HEK293 (cell line): Measurements from ENCODE around the gene UACA.

Experiments
- BCL11A ChIP-seq: fragments of 450-650 bp; formaldehyde crosslinking; IDR thresholded peaks from 2 replicates; pipeline ENCODE4 v1.5.1; 2016; ENCODE audit warnings: low read depth, missing biosample characterization, missing genetic modification characterization
- GLI4 ChIP-seq: fragments of 450-650 bp; formaldehyde crosslinking; IDR thresholded peaks from 2 replicates; pipeline ENCODE4 v1.5.1; 2016; ENCODE audit warnings: missing biosample characterization, missing genetic modification characterization
- KLF8 ChIP-seq: fragments of 450-650 bp; formaldehyde crosslinking; IDR thresholded peaks from 2 replicates; pipeline ENCODE4 v1.5.1; 2016; ENCODE audit warnings: missing biosample characterization, missing genetic modification characterization
- MYNN ChIP-seq: fragments of 450-650 bp; formaldehyde crosslinking; IDR thresholded peaks from 2 replicates; pipeline ENCODE4 v1.5.1; 2016; ENCODE audit warnings: missing biosample characterization, missing genetic modification characterization, borderline replicate concordance
- OSR2 ChIP-seq: fragments of 450-650 bp; formaldehyde crosslinking; IDR thresholded peaks from 2 replicates; pipeline ENCODE4 v1.5.1; 2016; ENCODE audit warnings: missing biosample characterization, missing genetic modification characterization
- PRDM1 ChIP-seq: fragments of 450-650 bp; formaldehyde crosslinking; IDR thresholded peaks from 2 replicates; pipeline ENCODE4; 2016; ENCODE audit warnings: missing biosample characterization, missing genetic modification characterization
- SCRT1 ChIP-seq: fragments of 450-650 bp; formaldehyde crosslinking; IDR thresholded peaks from 2 replicates; pipeline ENCODE4 v1.5.1; 2016; ENCODE audit warnings: missing biosample characterization, missing genetic modification characterization, borderline replicate concordance
- TCF7L2 ChIP-seq: IDR thresholded peaks from 2 replicates; pipeline ENCODE4 v1.6.1; 2011; ENCODE audit warnings: low read depth, mild to moderate bottlenecking, inconsistent platforms, low read length, moderate library complexity, borderline replicate concordance
- TRIM28 ChIP-seq: IDR thresholded peaks from 2 replicates; pipeline ENCODE4 v1.6.1; 2011; ENCODE audit warnings: low read length, control low read depth, borderline replicate concordance
- ZBTB17 ChIP-seq: fragments of 450-650 bp; formaldehyde crosslinking; IDR thresholded peaks from 2 replicates; pipeline ENCODE4 v1.5.1; 2016; ENCODE audit warnings: missing biosample characterization, missing genetic modification characterization
- ZFP37 ChIP-seq: fragments of 450-650 bp; formaldehyde crosslinking; IDR thresholded peaks from 2 replicates; pipeline ENCODE4 v1.5.1; 2016; ENCODE audit warnings: missing biosample characterization, missing genetic modification characterization
- ZFP69B ChIP-seq: fragments of 450-650 bp; formaldehyde crosslinking; IDR thresholded peaks from 2 replicates; pipeline ENCODE4 v1.5.1; 2016; ENCODE audit warnings: missing biosample characterization, missing genetic modification characterization
- ZNF146 ChIP-seq: fragments of 450-650 bp; formaldehyde crosslinking; IDR thresholded peaks from 2 replicates; pipeline ENCODE4 v1.5.1; 2016; ENCODE audit warnings: missing biosample characterization, missing genetic modification characterization
- ZNF175 ChIP-seq: fragments of 450-650 bp; formaldehyde crosslinking; IDR thresholded peaks from 2 replicates; pipeline ENCODE4 v1.5.1; 2016; ENCODE audit warnings: missing biosample characterization, missing genetic modification characterization
- ZNF223 ChIP-seq: fragments of 450-650 bp; formaldehyde crosslinking; IDR thresholded peaks from 2 replicates; pipeline ENCODE4 v1.5.1; 2016; ENCODE audit warnings: missing biosample characterization, missing genetic modification characterization
- ZNF248 ChIP-seq: fragments of 450-650 bp; formaldehyde crosslinking; IDR thresholded peaks from 2 replicates; pipeline ENCODE4 v1.5.1; 2017; ENCODE audit warnings: missing biosample characterization, missing genetic modification characterization
- ZNF302 ChIP-seq: fragments of 450-650 bp; formaldehyde crosslinking; IDR thresholded peaks from 2 replicates; pipeline ENCODE4 v1.5.1; 2016; ENCODE audit warnings: missing biosample characterization, missing genetic modification characterization, low read depth
- ZNF391 ChIP-seq: fragments of 450-650 bp; formaldehyde crosslinking; IDR thresholded peaks from 2 replicates; pipeline ENCODE4 v1.5.1; 2016; ENCODE audit warnings: low read depth, missing biosample characterization, missing genetic modification characterization, borderline replicate concordance
- ZNF521 ChIP-seq: fragments of 450-650 bp; formaldehyde crosslinking; IDR thresholded peaks from 2 replicates; pipeline ENCODE4 v1.5.1; 2017; ENCODE audit warnings: missing biosample characterization, mild to moderate bottlenecking, missing genetic modification characterization
- ZNF558 ChIP-seq: fragments of 450-650 bp; formaldehyde crosslinking; IDR thresholded peaks from 2 replicates; pipeline ENCODE4 v1.5.1; 2016; ENCODE audit warnings: missing biosample characterization, missing genetic modification characterization
- ZNF654 ChIP-seq: fragments of 450-650 bp; formaldehyde crosslinking; IDR thresholded peaks from 2 replicates; pipeline ENCODE4 v1.5.1; 2016; ENCODE audit warnings: low read depth, missing biosample characterization, missing genetic modification characterization
- ZNF670 ChIP-seq: fragments of 450-650 bp; formaldehyde crosslinking; IDR thresholded peaks from 2 replicates; pipeline ENCODE4 v1.5.1; 2016; ENCODE audit warnings: missing biosample characterization, missing genetic modification characterization, low read depth
- ZNF701 ChIP-seq: fragments of 450-650 bp; formaldehyde crosslinking; IDR thresholded peaks from 2 replicates; pipeline ENCODE4 v1.5.1; 2016; ENCODE audit warnings: missing biosample characterization, missing genetic modification characterization
- ZNF776 ChIP-seq: fragments of 450-650 bp; formaldehyde crosslinking; IDR thresholded peaks from 2 replicates; pipeline ENCODE4 v1.5.0; 2017; ENCODE audit warnings: missing biosample characterization, missing genetic modification characterization, borderline replicate concordance
- ZNF843 ChIP-seq: fragments of 450-650 bp; formaldehyde crosslinking; IDR thresholded peaks from 2 replicates; pipeline ENCODE4 v1.5.1; 2016; ENCODE audit warnings: missing biosample characterization, missing genetic modification characterization
- ZSCAN16 ChIP-seq: fragments of 450-650 bp; formaldehyde crosslinking; IDR thresholded peaks from 2 replicates; pipeline ENCODE4 v1.5.1; 2016; ENCODE audit warnings: missing biosample characterization, missing genetic modification characterization
- TF ChIP-seq, protein P1 (sequence below): fragments of 450-650 bp; formaldehyde crosslinking; IDR thresholded peaks from 2 replicates; pipeline ENCODE4 v1.5.1; 2017; ENCODE audit warnings: missing biosample characterization, missing genetic modification characterization
- TF ChIP-seq, protein P2 (sequence below): fragments of 450-650 bp; formaldehyde crosslinking; IDR thresholded peaks from 2 replicates; pipeline ENCODE4 v1.5.1; 2016; ENCODE audit warnings: missing biosample characterization, missing genetic modification characterization
- TF ChIP-seq, protein P3 (sequence below): fragments of 450-650 bp; formaldehyde crosslinking; IDR thresholded peaks from 2 replicates; pipeline ENCODE4 v1.5.1; 2016; ENCODE audit warnings: missing biosample characterization, missing genetic modification characterization
- TF ChIP-seq, protein P4 (sequence below): fragments of 450-650 bp; formaldehyde crosslinking; IDR thresholded peaks from 2 replicates; pipeline ENCODE4 v1.5.1; 2016; ENCODE audit warnings: missing biosample characterization, missing genetic modification characterization
- TF ChIP-seq, protein P5 (sequence below): fragments of 450-650 bp; formaldehyde crosslinking; IDR thresholded peaks from 2 replicates; pipeline ENCODE4 v1.5.1; 2016; ENCODE audit warnings: missing biosample characterization, missing genetic modification characterization

The UACA gene

DNA sequence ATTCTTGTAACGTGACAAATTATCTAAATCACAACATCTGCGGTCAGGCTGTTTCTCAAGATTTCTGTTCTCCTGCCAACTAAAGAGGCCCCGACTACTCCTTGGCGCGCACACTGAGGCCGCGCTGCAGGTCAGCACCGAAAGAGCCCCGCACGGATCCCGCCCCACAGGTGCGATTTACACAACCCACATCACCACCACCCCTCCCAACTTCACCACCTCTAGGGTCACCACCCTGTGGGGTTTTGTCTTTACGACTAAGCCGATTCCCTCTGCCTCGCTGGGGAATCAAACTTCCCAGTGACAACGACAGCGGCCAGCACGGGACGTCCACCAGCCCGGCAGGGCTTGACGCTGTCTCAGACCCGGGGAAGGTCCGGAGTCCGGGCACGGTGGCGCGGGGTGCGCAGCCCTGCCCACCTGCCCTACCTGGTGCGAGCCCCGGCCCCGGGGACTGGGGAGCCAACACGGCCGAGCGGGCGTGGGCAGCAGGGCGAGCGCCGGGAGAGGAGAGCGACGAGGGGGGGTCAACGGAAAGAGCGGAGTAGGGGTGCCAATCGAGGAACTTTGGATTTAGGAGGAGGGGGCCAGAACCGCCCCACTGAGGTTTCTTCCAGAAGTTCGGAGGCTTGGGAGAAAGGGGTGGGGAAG is 764 bp downstream of the UACA start (continued):
- TF ChIP-seq ZNF843 (tag by site-specific recombination) (peak; percentile 73), ZNF391 (tag by site-specific recombination) (no peak), ZNF521 (no peak), ZFP69B (tag by site-specific recombination) (no peak), ZNF248 (tag by site-specific recombination) (no peak), ZNF302 (no peak), ZNF776 (tag by site-specific recombination) (no peak), TRIM28 (no peak), ZNF175 (tag by site-specific recombination) (no peak), ZNF654 (tag by site-specific recombination) (no peak), ZFP37 (tag by site-specific recombination) (peak; percentile 25; the same call in 1 of the 2 replicates), ZNF670 (no peak), ZSCAN16 (tag by site-specific recombination) (no peak), ZNF223 (tag by site-specific recombination) (no peak), GLI4 (tag by site-specific recombination) (no peak), OSR2 (no peak; the same call in 1 of the 2 replicates), PRDM1 (tag by site-specific recombination) (no peak), SCRT1 (tag by site-specific recombination) (peak; percentile 95), BCL11A (tag by site-specific recombination) (peak; percentile 83), ZNF701 (no peak), TCF7L2 (peak; percentile 47; the same call in 1 of the 2 replicates), ZNF146 (tag by site-specific recombination) (no peak), ZNF558 (tag by site-specific recombination) (no peak), MYNN (tag by site-specific recombination) (no peak), ZBTB17 (tag by site-specific recombination) (peak; percentile 77), KLF8 (tag by site-specific recombination) (peak; percentile 78)
- TF ChIP-seq, protein P1, sequence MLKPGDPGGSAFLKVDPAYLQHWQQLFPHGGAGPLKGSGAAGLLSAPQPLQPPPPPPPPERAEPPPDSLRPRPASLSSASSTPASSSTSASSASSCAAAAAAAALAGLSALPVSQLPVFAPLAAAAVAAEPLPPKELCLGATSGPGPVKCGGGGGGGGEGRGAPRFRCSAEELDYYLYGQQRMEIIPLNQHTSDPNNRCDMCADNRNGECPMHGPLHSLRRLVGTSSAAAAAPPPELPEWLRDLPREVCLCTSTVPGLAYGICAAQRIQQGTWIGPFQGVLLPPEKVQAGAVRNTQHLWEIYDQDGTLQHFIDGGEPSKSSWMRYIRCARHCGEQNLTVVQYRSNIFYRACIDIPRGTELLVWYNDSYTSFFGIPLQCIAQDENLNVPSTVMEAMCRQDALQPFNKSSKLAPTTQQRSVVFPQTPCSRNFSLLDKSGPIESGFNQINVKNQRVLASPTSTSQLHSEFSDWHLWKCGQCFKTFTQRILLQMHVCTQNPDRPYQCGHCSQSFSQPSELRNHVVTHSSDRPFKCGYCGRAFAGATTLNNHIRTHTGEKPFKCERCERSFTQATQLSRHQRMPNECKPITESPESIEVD (tag by site-specific recombination) = no peak
- TF ChIP-seq, protein P2, sequence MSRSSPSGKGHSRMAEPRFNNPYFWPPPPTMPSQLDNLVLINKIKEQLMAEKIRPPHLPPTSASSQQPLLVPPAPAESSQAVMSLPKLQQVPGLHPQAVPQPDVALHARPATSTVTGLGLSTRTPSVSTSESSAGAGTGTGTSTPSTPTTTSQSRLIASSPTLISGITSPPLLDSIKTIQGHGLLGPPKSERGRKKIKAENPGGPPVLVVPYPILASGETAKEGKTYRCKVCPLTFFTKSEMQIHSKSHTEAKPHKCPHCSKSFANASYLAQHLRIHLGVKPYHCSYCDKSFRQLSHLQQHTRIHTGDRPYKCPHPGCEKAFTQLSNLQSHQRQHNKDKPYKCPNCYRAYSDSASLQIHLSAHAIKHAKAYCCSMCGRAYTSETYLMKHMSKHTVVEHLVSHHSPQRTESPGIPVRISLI (tag by site-specific recombination) = no peak
- TF ChIP-seq, protein P3, sequence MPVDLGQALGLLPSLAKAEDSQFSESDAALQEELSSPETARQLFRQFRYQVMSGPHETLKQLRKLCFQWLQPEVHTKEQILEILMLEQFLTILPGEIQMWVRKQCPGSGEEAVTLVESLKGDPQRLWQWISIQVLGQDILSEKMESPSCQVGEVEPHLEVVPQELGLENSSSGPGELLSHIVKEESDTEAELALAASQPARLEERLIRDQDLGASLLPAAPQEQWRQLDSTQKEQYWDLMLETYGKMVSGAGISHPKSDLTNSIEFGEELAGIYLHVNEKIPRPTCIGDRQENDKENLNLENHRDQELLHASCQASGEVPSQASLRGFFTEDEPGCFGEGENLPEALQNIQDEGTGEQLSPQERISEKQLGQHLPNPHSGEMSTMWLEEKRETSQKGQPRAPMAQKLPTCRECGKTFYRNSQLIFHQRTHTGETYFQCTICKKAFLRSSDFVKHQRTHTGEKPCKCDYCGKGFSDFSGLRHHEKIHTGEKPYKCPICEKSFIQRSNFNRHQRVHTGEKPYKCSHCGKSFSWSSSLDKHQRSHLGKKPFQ (tag by site-specific recombination) = no peak
- TF ChIP-seq, protein P4, sequence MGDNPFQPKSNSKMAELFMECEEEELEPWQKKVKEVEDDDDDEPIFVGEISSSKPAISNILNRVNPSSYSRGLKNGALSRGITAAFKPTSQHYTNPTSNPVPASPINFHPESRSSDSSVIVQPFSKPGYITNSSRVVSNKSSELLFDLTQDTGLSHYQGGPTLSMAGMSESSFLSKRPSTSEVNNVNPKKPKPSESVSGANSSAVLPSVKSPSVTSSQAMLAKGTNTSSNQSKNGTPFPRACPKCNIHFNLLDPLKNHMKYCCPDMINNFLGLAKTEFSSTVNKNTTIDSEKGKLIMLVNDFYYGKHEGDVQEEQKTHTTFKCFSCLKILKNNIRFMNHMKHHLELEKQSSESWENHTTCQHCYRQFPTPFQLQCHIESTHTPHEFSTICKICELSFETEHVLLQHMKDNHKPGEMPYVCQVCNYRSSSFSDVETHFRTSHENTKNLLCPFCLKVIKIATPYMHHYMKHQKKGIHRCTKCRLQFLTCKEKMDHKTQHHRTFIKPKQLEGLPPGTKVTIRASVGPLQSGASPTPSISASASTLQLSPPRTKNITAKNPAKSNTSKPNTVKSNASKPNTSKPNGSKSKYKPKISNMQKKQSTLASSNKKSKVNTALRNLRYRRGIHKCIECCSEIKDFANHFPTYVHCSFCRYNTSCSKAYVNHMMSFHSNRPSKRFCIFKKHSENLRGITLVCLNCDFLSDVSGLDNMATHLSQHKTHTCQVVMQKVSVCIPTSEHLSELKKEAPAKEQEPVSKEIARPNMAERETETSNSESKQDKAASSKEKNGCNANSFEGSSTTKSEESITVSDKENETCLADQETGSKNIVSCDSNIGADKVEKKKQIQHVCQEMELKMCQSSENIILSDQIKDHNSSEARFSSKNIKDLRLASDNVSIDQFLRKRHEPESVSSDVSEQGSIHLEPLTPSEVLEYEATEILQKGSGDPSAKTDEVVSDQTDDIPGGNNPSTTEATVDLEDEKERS (tag by site-specific recombination) = no peak
- TF ChIP-seq, protein P5, sequence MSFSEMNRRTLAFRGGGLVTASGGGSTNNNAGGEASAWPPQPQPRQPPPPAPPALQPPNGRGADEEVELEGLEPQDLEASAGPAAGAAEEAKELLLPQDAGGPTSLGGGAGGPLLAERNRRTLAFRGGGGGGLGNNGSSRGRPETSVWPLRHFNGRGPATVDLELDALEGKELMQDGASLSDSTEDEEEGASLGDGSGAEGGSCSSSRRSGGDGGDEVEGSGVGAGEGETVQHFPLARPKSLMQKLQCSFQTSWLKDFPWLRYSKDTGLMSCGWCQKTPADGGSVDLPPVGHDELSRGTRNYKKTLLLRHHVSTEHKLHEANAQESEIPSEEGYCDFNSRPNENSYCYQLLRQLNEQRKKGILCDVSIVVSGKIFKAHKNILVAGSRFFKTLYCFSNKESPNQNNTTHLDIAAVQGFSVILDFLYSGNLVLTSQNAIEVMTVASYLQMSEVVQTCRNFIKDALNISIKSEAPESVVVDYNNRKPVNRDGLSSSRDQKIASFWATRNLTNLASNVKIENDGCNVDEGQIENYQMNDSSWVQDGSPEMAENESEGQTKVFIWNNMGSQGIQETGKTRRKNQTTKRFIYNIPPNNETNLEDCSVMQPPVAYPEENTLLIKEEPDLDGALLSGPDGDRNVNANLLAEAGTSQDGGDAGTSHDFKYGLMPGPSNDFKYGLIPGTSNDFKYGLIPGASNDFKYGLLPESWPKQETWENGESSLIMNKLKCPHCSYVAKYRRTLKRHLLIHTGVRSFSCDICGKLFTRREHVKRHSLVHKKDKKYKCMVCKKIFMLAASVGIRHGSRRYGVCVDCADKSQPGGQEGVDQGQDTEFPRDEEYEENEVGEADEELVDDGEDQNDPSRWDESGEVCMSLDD (tag by site-specific recombination) = peak; percentile 73; the same call in 1 of the 2 replicates
